ENCODE results near the gene MAPKAP1. TPM values are rescaled to one million over a fixed set of nuclear protein-coding genes. Genes with fewer than 3 reads are reported as not detected.

The MAPKAP1 gene
- total RNA-seq, 1 donor from 2014 or later: 52.2 TPM

GRCh38 chr9:125393426-125393825, 313.6 kb downstream of the MAPKAP1 start:
- DNase-seq (ENCODE audit: low read depth in 2 of 2): no peak

GRCh38 chr9:125391704-125392103, 315.3 kb downstream of the MAPKAP1 start:
- DNase-seq (ENCODE audit: low read depth in 2 of 2): no peak

- DNase-seq (ENCODE audit: low read depth in 2 of 2): no peak
Measured at GRCh38 chr9:125388978-125389377, 318.0 kb downstream of the MAPKAP1 start.

- no peak for DNase-seq (ENCODE audit: low read depth in 2 of 2)
Measured at GRCh38 chr9:125387861-125388524, 319.0 kb downstream of the MAPKAP1 start.

Other genes with a start within 250 kb of the MAPKAP1 start
- 4.0 and 5.4 TPM in 2 replicates for gene PBX3, start 40.2 kb upstream of the MAPKAP1 start, total RNA-seq